H1 (cell line): Measurements from ENCODE around the gene AIPL1. TPM values are rescaled to one million over a fixed set of nuclear protein-coding genes. Genes with fewer than 3 reads are reported as not detected.

Experiments
- CTCF ChIA-PET: fragments of 300-600 bp; sonication (Branson Sonifier 250); formaldehyde crosslinking; loops from one replicate; lab custom pipeline; 2021; ENCODE audit not compliant: partially characterized antibody; lab: Charles Lee
- POLR2A ChIA-PET: fragments of 300-600 bp; sonication (Branson Sonifier 250); formaldehyde crosslinking; loops from one replicate; lab custom pipeline; 2021; ENCODE audit warnings: inconsistent platforms; ENCODE audit not compliant: partially characterized antibody; lab: Charles Lee
- DNase-seq, 2 experiments: peaks; one replicate each; pipeline versions ENCODE4 v3.0.0 to v3.0.0-alpha.2; 2010 to 2022; ENCODE audit warnings: low spot score in 2 of 2, low read depth in 1 of 2, mixed read lengths in 1 of 2
- FAIRE-seq: peaks from 2 replicates; lab custom pipeline; 2011; peaks lifted over from hg19 to GRCh38; lab: Jason Lieb, UNC
- H2AFZ ChIP-seq: 2 replicates; pipeline ENCODE4 v1.8.1; 2012; ENCODE audit warnings: low read length, inconsistent platforms
- H2AK5ac ChIP-seq: 2 replicates; pipeline ENCODE4 v1.6.1; 2013; ENCODE audit warnings: low read depth, low read length
- H2BK120ac ChIP-seq: replicated peaks from 2 replicates; pipeline ENCODE3; 2013; ENCODE audit warnings: low read depth, low read length, inconsistent platforms
- H2BK12ac ChIP-seq: 2 replicates; pipeline ENCODE4 v1.6.1; 2013; ENCODE audit warnings: low read depth, low read length
- H2BK15ac ChIP-seq: 2 replicates; pipeline ENCODE4 v1.6.1; 2013; ENCODE audit warnings: low read length
- H2BK20ac ChIP-seq: 2 replicates; pipeline ENCODE4 v1.6.1; 2013; ENCODE audit warnings: low read length
- H2BK5ac ChIP-seq: 2 replicates; pipeline ENCODE4 v1.6.1; 2013; ENCODE audit warnings: low read depth, low read length
- H3K14ac ChIP-seq: 2 replicates; pipeline ENCODE4 v1.6.1; 2013; ENCODE audit warnings: inconsistent platforms; ENCODE audit not compliant: insufficient read length
- H3K18ac ChIP-seq: 2 replicates; pipeline ENCODE4 v1.6.1; 2013; ENCODE audit warnings: low read length; ENCODE audit errors: extremely low read depth
- H3K23ac ChIP-seq: 2 replicates; pipeline ENCODE4 v1.6.1; 2013; ENCODE audit warnings: inconsistent platforms; ENCODE audit not compliant: insufficient read length
- H3K23me2 ChIP-seq: 2 replicates; pipeline ENCODE4 v1.6.1; 2013; ENCODE audit warnings: low read depth, low read length
- H3K27ac ChIP-seq: 2 replicates; pipeline ENCODE4 v1.6.1; 2011; ENCODE audit warnings: low read depth, low read length, inconsistent platforms
- H3K27me3 ChIP-seq, 4 experiments: replicated peaks in 1 of 4; 1 replicate in 1 of 4; 2 replicates in 3 of 4; pipeline versions ENCODE4 v1.6.1 to v1.8.1; 2011 to 2013; ENCODE audit warnings: low read length in 3 of 4, mild to moderate bottlenecking in 3 of 4, inconsistent platforms in 2 of 4, mixed read lengths in 2 of 4, moderate library complexity in 1 of 4; ENCODE audit not compliant: control insufficient read depth in 3 of 4, insufficient read depth in 3 of 4; ENCODE audit errors: extremely low read depth in 1 of 4
- H3K36me3 ChIP-seq, 4 experiments: 2 replicates each; pipeline versions ENCODE4 v1.6.1 to v1.8.1; 2011 to 2013; ENCODE audit warnings: mild to moderate bottlenecking in 4 of 4, low read length in 3 of 4, moderate library complexity in 2 of 4, control low read depth in 1 of 4, inconsistent platforms in 1 of 4; ENCODE audit not compliant: insufficient read depth in 4 of 4, control insufficient read depth in 2 of 4
- H3K4ac ChIP-seq: replicated peaks from 2 replicates; pipeline ENCODE3; 2013; ENCODE audit warnings: low read length, low read depth, mixed read lengths, inconsistent platforms; ENCODE audit not compliant: insufficient read length
- H3K4me1 ChIP-seq, 4 experiments: replicated peaks in 1 of 4; 1 replicate in 1 of 4; 2 replicates in 3 of 4; pipeline versions ENCODE4 v1.6.1 to v1.8.1; 2011 to 2013; ENCODE audit warnings: low read length in 3 of 4, inconsistent platforms in 2 of 4, mixed read lengths in 1 of 4; ENCODE audit not compliant: insufficient read depth in 4 of 4, control insufficient read depth in 3 of 4
- H3K4me2 ChIP-seq, 2 experiments: 2 replicates each; pipeline versions ENCODE4 v1.6.1 to v1.8.1; 2011 to 2013; ENCODE audit warnings: low read depth in 2 of 2, low read length in 2 of 2, control low read depth in 1 of 2, inconsistent platforms in 1 of 2, mild to moderate bottlenecking in 1 of 2; ENCODE audit not compliant: insufficient read depth in 1 of 2
- H3K4me3 ChIP-seq, 4 experiments: fragments of 200-600, 300-600 bp in 1 of 4; sonication (generic), shearing (Covaris generic), sonication (Bioruptor Twin) in 1 of 4; 2 replicates each; pipeline versions ENCODE4 v1.5.1 to v1.8.1; 2011 to 2016; ENCODE audit warnings: low read length in 4 of 4, low read depth in 3 of 4, control low read depth in 2 of 4, inconsistent platforms in 2 of 4, mild to moderate bottlenecking in 2 of 4, mixed read lengths in 1 of 4, moderate library complexity in 1 of 4; ENCODE audit not compliant: insufficient read depth in 2 of 4; ENCODE audit errors: extremely low read depth in 1 of 4
- H3K56ac ChIP-seq: replicated peaks from 2 replicates; pipeline ENCODE3; 2013; ENCODE audit warnings: low read depth, mild to moderate bottlenecking, mixed read lengths, low read length, inconsistent platforms; ENCODE audit not compliant: insufficient read length
- H3K79me1 ChIP-seq: 2 replicates; pipeline ENCODE4 v1.6.1; 2013; ENCODE audit warnings: low read depth, low read length, control low read depth
- H3K79me2 ChIP-seq, 2 experiments: 2 replicates each; pipeline versions ENCODE4 v1.6.1 to v1.8.1; 2012 to 2013; ENCODE audit warnings: low read length in 2 of 2, mild to moderate bottlenecking in 2 of 2, inconsistent platforms in 1 of 2; ENCODE audit not compliant: insufficient read depth in 2 of 2, control insufficient read depth in 1 of 2
- H3K9ac ChIP-seq, 4 experiments: replicated peaks in 1 of 4; 1 replicate in 1 of 4; 2 replicates in 3 of 4; pipeline versions ENCODE4 v1.6.1 to v1.8.1; 2011 to 2013; ENCODE audit warnings: low read depth in 3 of 4, low read length in 3 of 4, control low read depth in 2 of 4, mild to moderate bottlenecking in 2 of 4, moderate library complexity in 2 of 4, inconsistent platforms in 1 of 4; ENCODE audit errors: extremely low read depth in 1 of 4
- H3K9me3 ChIP-seq, 2 experiments: 2 replicates each; pipeline versions ENCODE4 v1.6.1 to v1.8.1; 2012 to 2013; ENCODE audit warnings: mild to moderate bottlenecking in 2 of 2, moderate library complexity in 2 of 2, control low read depth in 1 of 2, inconsistent platforms in 1 of 2, low read depth in 1 of 2, low read length in 1 of 2, mixed read lengths in 1 of 2; ENCODE audit not compliant: insufficient read depth in 2 of 2
- H4K20me1 ChIP-seq, 2 experiments: replicated peaks in 1 of 2; 2 replicates each; pipeline versions ENCODE3 to v1.8.1; 2011 to 2013; ENCODE audit warnings: inconsistent platforms in 2 of 2, low read length in 2 of 2, mild to moderate bottlenecking in 1 of 2; ENCODE audit not compliant: insufficient read depth in 2 of 2, control insufficient read depth in 1 of 2
- H4K5ac ChIP-seq: 2 replicates; pipeline ENCODE4 v1.6.1; 2013; ENCODE audit warnings: low read length, low read depth, mixed read lengths, inconsistent platforms; ENCODE audit not compliant: insufficient read length
- H4K8ac ChIP-seq: 2 replicates; pipeline ENCODE4 v1.8.0; 2013; ENCODE audit warnings: mild to moderate bottlenecking, moderate library complexity, low read length, inconsistent platforms; ENCODE audit not compliant: insufficient read depth; ENCODE audit errors: extremely low read depth
- H4K91ac ChIP-seq: replicated peaks from 2 replicates; pipeline ENCODE3; 2013; ENCODE audit warnings: low read length, mixed read lengths, inconsistent platforms; ENCODE audit not compliant: insufficient read length
- CBX5 ChIP-seq: fragments of 300-800, 300-1000 bp; sonication (generic); IDR thresholded peaks from 2 replicates; pipeline ENCODE4 v1.7.1; 2016; ENCODE audit warnings: antibody characterized with exemption, low read length, low read depth
- CBX8 ChIP-seq: fragments of 300-800, 300-1000 bp; sonication (generic); IDR thresholded peaks from 2 replicates; pipeline ENCODE4 v1.7.1; 2016; ENCODE audit warnings: low read depth, low read length, borderline replicate concordance
- FOSL1 ChIP-seq: IDR thresholded peaks from 2 replicates; pipeline ENCODE4 v1.6.1; 2011; ENCODE audit warnings: mild to moderate bottlenecking, low read depth, low read length, moderate library complexity; ENCODE audit not compliant: insufficient read depth
- HDAC6 ChIP-seq: IDR thresholded peaks from one replicate; pipeline ENCODE4 v1.7.1; 2012; ENCODE audit warnings: low read depth, mild to moderate bottlenecking, inconsistent platforms, low read length, moderate library complexity
- KDM1A ChIP-seq: fragments of 200-600, 300-600 bp; sonication (generic); IDR thresholded peaks from 2 replicates; pipeline ENCODE4 v1.7.1; 2016; ENCODE audit warnings: mild to moderate bottlenecking, low read length, borderline replicate concordance
- KDM5A ChIP-seq: fragments of 200-600 bp; IDR thresholded peaks from 2 replicates; pipeline ENCODE4 v1.7.1; 2012; ENCODE audit warnings: mild to moderate bottlenecking, low read length, inconsistent platforms, mixed read lengths
- NANOG ChIP-seq: IDR thresholded peaks from 2 replicates; pipeline ENCODE4 v1.6.1; 2011; ENCODE audit warnings: low read length, low read depth, mild to moderate bottlenecking, inconsistent platforms; ENCODE audit not compliant: insufficient read depth, poor library complexity, severe bottlenecking
- RBBP5 ChIP-seq: IDR thresholded peaks from 2 replicates; pipeline ENCODE4 v1.7.1; 2012; ENCODE audit warnings: low read depth, mild to moderate bottlenecking, inconsistent platforms, low read length, moderate library complexity, borderline replicate concordance
- SAP30 ChIP-seq: fragments of 300-600 bp; sonication (generic); IDR thresholded peaks from 2 replicates; pipeline ENCODE4 v1.7.1; 2012; ENCODE audit warnings: low read length, moderate library complexity, mild to moderate bottlenecking, inconsistent platforms; ENCODE audit not compliant: insufficient read depth, insufficient replicate concordance
- SIN3A ChIP-seq, 2 experiments: IDR thresholded peaks in 1 of 2; conservative IDR thresholded peaks in 1 of 2; 2 replicates each; pipeline ENCODE4 v1.6.1; 2011 to 2012; ENCODE audit warnings: low read length in 2 of 2, improper control_type of control experiment in 1 of 2, low read depth in 1 of 2, mild to moderate bottlenecking in 1 of 2
- SP4 ChIP-seq: IDR thresholded peaks from 2 replicates; pipeline ENCODE4 v1.6.1; 2012; ENCODE audit warnings: low read length, inconsistent platforms
- WGBS, 2 experiments: shearing (Covaris generic) in 1 of 2; methylation state at CpG; one replicate each; pipeline versions ENCODE4 v1.1.6 to v1.1.7; 2013 to 2015; ENCODE audit warnings: low lambda C conversion rate in 2 of 2, mixed read lengths in 2 of 2, inconsistent platforms in 1 of 2, low coverage in 1 of 2, missing lambda C conversion rate in 1 of 2; ENCODE audit not compliant: insufficient replicate concordance in 2 of 2, insufficient coverage in 1 of 2, insufficient read length in 1 of 2; ENCODE audit errors: extremely low coverage in 1 of 2, missing lambda C conversion rate in 1 of 2; 5-methylcytosine and 5-hydroxymethylcytosine counted together
- polyA plus RNA-seq, 7 experiments: library from polyadenylated mRNA; depleted of rRNA in 3 of 7; stranded (reverse) in 5 of 7; unstranded in 2 of 7; fragments of >200 nt in 5 of 7; fragments of 200-250 nt in 2 of 7; gene quantifications; 1 replicate in 5 of 7; 2 replicates in 1 of 7; 4 replicates in 1 of 7; pipeline versions ENCODE4 v1.2.1 to v1.2.3, GENCODE V29; 2011 to 2013; ENCODE audit warnings: missing spikeins in 2 of 7, mixed read lengths in 2 of 7
- total RNA-seq: library from RNA; stranded (reverse); fragmentation: NEBNext Ultra II Directional; extraction: Animal tissue kit (Norgen Biotek cat#: 25700); gene quantifications from 2 replicates; pipeline ENCODE4 v1.2.1, GENCODE V29; 2021
- TF ChIP-seq, protein P1 (sequence below): IDR thresholded peaks from 2 replicates; pipeline ENCODE4 v1.6.1; 2012; ENCODE audit warnings: inconsistent platforms

AIPL1 gene
- total and polyA plus RNA-seq, 2 of the 8 experiments (the other 6 are each of a cell fraction or from before 2014, with no cell fraction given), result 0.56 to 0.71 TPM

DNA sequence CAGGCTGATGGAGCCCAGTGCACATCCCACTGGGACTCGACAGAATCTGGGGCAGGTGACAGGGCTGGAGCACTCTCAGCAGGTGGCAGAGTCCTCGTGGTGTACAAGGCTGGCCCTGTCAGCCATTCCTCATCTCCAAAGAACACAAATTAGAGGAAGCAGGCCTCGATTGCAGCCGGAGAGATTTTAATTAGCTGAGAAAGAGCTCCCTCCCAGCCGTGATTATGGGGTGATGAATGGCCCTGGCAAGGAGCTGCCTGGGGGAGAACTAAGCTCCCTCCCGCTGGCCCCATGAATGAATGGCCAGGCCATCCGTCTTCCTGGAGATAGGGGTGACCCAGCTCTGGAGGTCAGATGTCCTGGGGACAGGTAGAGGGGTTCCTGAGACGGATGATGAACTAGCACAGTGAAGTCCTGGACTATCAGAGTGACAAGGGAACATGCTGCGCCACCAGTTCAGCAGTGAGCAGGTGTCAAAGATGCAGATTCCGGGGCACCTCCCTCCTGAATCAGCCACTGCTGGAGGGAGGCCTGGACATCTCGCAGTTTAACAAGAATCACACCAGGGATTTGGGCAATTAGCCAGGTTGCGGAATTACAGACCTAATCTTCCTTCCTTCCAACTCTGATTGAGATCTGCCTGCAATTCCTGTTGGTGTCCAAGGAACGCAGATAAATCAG is 44.8 kb upstream of the AIPL1 start:
- H3K79me2 ChIP-seq, result no peaks in the 10 kb centered on the region
- H3K27ac ChIP-seq, result no peak overlapping the region
- no peak overlapping the region for H2BK20ac ChIP-seq
- H3K14ac ChIP-seq, result no peak overlapping the region
- H3K9ac ChIP-seq, result no peak overlapping the region
- H2AFZ ChIP-seq, result no peak overlapping the region
- no peak overlapping the region for H3K4me3 ChIP-seq
- WGBS, 2 experiments, result 86% methylated on average over 13 of the region's 13 CpGs; no CpG with 5 or more reads in 1 of the 2 experiments
- no peak overlapping the region for H4K8ac ChIP-seq
- ChIA-PET POLR2A (no interaction called here), CTCF (interaction anchor here (0.7 to 1.9 kb wide), 11 partner anchors 11 to 127 kb away, joined by 3 to 10 read pairs (median 3); no protein-coding TSS in a partner anchor)
- H3K23ac ChIP-seq, result no peak overlapping the region
- H3K4me1 ChIP-seq, result 0 out of 7 replicates have a peak, but pooled peaks cover 0 to 2% (median 1%) of the 10 kb centered on the region in 4 experiments
- no peaks in the 10 kb centered on the region for H3K9me3 ChIP-seq
- no peak overlapping the region; the same call in 1 of the 2 replicates for H3K18ac ChIP-seq
- H3K27me3 ChIP-seq, result no peaks in the 10 kb centered on the region
- no peaks in the 10 kb centered on the region for H3K23me2 ChIP-seq
- peak overlapping the region; percentile 47 for H4K91ac ChIP-seq
- H2BK120ac ChIP-seq, result no peak overlapping the region
- no peak for DNase-seq
- no peaks in the 10 kb centered on the region for H4K20me1 ChIP-seq
- H2AK5ac ChIP-seq, result no peak overlapping the region
- H2BK5ac ChIP-seq, result no peak overlapping the region
- H2BK15ac ChIP-seq, result peak overlapping the region; percentile 29; the same call in 1 of the 2 replicates
- H3K4ac ChIP-seq, result no peak overlapping the region
- H3K4me2 ChIP-seq, result no peak overlapping the region
- no peak overlapping the region for H3K56ac ChIP-seq
- H3K79me1 ChIP-seq, result no peaks in the 10 kb centered on the region
- no peak overlapping the region for H4K5ac ChIP-seq
- no peak for FAIRE-seq
- H3K36me3 ChIP-seq, result no peaks in the 10 kb centered on the region
- 0 out of 2 replicates have a peak overlapping the region, but pooled peaks have one; percentile 27 for H2BK12ac ChIP-seq
- TF ChIP-seq HDAC6, result no peak
- TF ChIP-seq SIN3A (conservative IDR thresholded peaks at IDR 0.05 in 1 of 2, IDR thresholded peaks at IDR 0.05 in 1 of 2; ENCODE audit: low read depth in 1 of 2, low read length in 2 of 2), result no peak
- TF ChIP-seq SAP30, result no peak
- no peak for TF ChIP-seq FOSL1
- TF ChIP-seq CBX5, result no peak
- TF ChIP-seq KDM1A, result no peak
- TF ChIP-seq, protein P1, sequence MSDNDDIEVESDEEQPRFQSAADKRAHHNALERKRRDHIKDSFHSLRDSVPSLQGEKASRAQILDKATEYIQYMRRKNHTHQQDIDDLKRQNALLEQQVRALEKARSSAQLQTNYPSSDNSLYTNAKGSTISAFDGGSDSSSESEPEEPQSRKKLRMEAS, result no peak
- TF ChIP-seq SP4, result no peak
- no peak for TF ChIP-seq KDM5A
- no peak for TF ChIP-seq CBX8
- no peak for TF ChIP-seq NANOG
- no peak for TF ChIP-seq RBBP5
